ENCODE results near the gene ELFN1. TPM values are rescaled to one million over a fixed set of nuclear protein-coding genes. Genes with fewer than 3 reads are reported as not detected.
"Not testable (repeated sequence)": the region's sequence is repeated elsewhere in the genome, so short reads cannot be mapped to it uniquely, and the experiment has no call there.

The ELFN1 gene
- total RNA-seq, 1 donor from 2014 or later, result 0.68 TPM

GRCh38 chr7:1712907-1713501 lies 42.9 kb downstream of the ELFN1 start:
- ATAC-seq, result no peak

- ATAC-seq, result no peak
These were observed 43.7 kb downstream of the ELFN1 start for GRCh38 chr7:1713502-1714484.

GRCh38 chr7:1714583-1715330 lies 44.7 kb downstream of the ELFN1 start:
- no peak for ATAC-seq

- ATAC-seq, result no peak
These were observed 45.2 kb downstream of the ELFN1 start for GRCh38 chr7:1715331-1715625.

- no peak for ATAC-seq
These were observed 45.6 kb downstream of the ELFN1 start for GRCh38 chr7:1715671-1716074.

GRCh38 chr7:1716263-1717094 lies 46.4 kb downstream of the ELFN1 start:
- peak; percentile 31 for ATAC-seq

GRCh38 chr7:1717095-1717483 lies 47.0 kb downstream of the ELFN1 start:
- ATAC-seq, result no peak

- no peak for ATAC-seq
These were observed 48.0 kb downstream of the ELFN1 start for GRCh38 chr7:1717903-1718676.

- ATAC-seq, result not testable (repeated sequence)
These were observed 48.8 kb downstream of the ELFN1 start for GRCh38 chr7:1718850-1719249.

- ATAC-seq, result not testable (repeated sequence)
These were observed 49.2 kb downstream of the ELFN1 start for GRCh38 chr7:1719256-1719655.

- ATAC-seq, result no peak
These were observed 49.8 kb downstream of the ELFN1 start for GRCh38 chr7:1719913-1720312.

GRCh38 chr7:1720326-1720725 lies 50.2 kb downstream of the ELFN1 start:
- no peak for ATAC-seq

- peak; percentile 56 for ATAC-seq
These were observed 51.1 kb downstream of the ELFN1 start for GRCh38 chr7:1721047-1721690.

GRCh38 chr7:1723254-1723653 lies 53.2 kb downstream of the ELFN1 start:
- ATAC-seq, result no peak

GRCh38 chr7:1724118-1724910 lies 54.2 kb downstream of the ELFN1 start:
- no peak for ATAC-seq

GRCh38 chr7:1725199-1725690 lies 55.2 kb downstream of the ELFN1 start:
- peak; percentile 38 for ATAC-seq

- peak; percentile 18 for ATAC-seq
These were observed 55.9 kb downstream of the ELFN1 start for GRCh38 chr7:1725766-1726630.

GRCh38 chr7:1727079-1727478 lies 57.0 kb downstream of the ELFN1 start:
- ATAC-seq, result no peak
